HG03108 (cell line): ENCODE results near the gene APOL3.
"Not testable (repeated sequence)": the region's sequence is repeated elsewhere in the genome, so short reads cannot be mapped to it uniquely, and the experiment has no call there.

Experiments
- ATAC-seq: cut with Tn5 transposase; IDR thresholded peaks from one replicate; pipeline ENCODE4 v1.9.1; 2021; ENCODE audit warnings: moderate library complexity; ENCODE audit not compliant: unreplicated experiment

The APOL3 gene

DNA sequence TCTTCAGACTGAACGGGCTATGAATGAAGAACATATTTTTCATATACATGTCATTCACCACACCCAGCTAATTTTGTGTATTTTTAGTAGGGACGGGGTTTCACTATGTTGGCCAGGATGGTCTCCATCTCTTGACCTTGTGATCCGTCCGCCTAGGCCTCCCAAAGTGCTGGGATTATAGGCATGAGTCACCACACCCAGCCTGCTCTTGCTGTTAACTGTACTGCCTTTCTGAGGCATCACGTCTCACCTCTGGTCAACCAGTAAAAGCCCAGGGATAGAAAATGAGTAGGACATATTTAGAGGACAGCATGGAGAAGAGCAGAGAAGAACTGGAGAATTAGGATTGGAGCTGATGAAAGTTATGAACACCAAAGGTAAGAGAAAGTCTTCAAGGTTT lies 55.6 kb downstream of the APOL3 start:
- ATAC-seq: no peak

- no peak for ATAC-seq
Measured at GRCh38 chr22:36104435-36104834, 56.1 kb downstream of the APOL3 start.

- no peak for ATAC-seq
Measured at GRCh38 chr22:36103891-36104290, 56.7 kb downstream of the APOL3 start.

- no peak for ATAC-seq
Measured at GRCh38 chr22:36102995-36103394, 57.6 kb downstream of the APOL3 start.

- ATAC-seq: no peak
Measured at GRCh38 chr22:36101756-36102155, 58.8 kb downstream of the APOL3 start.

DNA sequence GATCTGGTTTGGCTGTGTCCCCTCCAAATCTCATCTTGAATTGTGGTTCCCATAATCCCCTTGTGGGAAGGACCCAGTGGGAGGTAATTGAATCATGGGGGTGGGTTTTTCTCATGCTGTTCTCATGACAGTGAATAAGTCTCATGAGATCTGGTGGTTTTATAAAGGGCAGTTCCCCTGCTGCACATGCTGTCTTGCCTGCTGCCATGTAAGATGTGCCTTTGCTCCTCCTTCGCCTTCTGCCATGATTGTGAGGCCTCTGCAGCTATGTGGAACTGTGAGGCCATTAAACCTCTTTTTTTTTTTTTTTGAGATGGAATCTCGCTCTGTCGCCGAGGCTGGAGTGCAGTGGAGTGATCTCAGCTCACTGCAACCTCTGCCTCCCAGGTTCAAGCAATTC lies 59.6 kb downstream of the APOL3 start:
- not testable (repeated sequence) for ATAC-seq

DNA sequence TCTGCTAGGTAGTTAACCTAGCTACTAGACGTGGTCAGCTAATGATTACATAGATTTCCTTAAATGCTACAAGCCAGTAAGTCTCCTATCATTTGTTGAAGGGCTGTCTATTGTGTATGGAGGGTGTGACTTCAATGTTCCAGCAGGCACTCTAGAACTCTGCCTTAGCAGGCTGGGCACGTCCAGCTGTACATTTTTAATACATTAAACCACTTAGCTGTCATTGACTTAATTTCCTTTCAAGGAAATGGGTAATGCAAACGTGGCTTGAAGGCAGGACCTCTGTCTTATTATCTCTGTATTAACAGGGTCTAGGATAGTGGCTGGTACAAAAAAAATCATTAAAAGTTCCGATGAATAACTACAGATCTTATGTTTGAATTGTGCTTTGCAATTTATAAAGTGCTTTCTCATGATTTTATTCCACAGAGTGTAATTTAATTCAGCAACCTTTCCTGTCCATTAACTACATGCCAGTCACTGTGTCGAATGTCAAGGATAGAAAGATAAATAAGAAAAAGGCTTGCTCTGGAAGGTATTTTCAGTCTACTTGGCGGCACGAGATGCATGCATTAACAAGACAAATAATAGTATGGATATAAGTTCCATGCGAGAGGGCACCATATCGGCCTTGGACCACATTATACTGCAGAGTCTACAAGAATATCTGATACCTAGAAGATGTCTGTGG lies 60.3 kb downstream of the APOL3 start:
- ATAC-seq: no peak

DNA sequence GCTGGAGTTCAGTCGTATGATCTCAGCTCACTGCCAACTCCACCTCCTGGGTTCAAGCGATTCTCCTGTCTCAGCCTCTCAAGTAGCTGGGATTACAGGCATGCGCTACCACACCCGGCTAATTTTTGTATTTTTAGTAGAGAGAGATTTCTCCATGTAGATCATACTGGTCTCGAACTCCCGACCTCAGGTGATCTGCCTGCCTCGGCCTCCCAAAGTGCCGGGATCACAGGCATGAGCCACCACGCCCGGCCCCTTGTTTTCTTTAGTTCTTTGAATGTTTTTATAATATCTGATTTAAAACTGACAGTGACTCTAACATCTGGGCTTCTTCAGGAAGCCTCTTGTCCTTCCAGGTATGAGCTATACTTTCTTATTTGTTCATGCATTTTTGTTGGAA lies 61.0 kb downstream of the APOL3 start:
- not testable (repeated sequence) for ATAC-seq

DNA sequence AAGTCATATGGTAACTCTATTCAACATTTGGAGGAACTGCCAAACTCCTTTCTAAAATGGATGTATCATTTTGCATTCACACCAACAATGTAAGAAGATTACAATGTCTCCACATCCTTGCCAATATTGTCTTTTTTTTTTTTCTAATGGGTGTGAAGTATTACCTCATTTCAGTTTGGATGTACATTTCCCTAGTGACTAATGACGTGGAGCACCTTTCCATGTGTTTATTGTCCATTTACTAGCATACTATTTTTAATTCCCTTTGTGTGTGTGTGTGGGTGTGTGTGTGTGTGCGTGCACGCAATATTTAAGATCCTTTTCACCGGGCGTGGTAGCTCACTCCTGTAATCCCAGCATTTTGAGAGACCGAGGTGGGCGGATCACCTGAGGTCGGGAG lies 62.7 kb downstream of the APOL3 start:
- ATAC-seq: no peak

DNA sequence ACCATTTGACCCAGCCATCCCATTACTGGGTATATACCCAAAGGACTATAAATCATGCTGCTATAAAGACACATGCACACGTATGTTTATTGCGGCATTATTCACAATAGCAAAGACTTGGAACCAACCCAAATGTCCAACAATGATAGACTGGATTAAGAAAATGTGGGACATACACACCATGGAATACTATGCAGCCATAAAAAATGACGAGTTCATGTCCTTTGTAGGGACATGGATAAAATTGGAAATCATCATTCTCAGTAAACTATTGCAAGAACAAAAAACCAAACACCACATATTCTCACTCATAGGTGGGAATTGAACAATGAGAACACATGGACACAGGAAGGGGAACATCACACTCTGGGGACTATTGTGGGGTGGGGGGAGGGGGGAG lies 69.8 kb downstream of the APOL3 start:
- ATAC-seq: not testable (repeated sequence)
